HG03095 (cell line): ENCODE data around the gene MCEE.
"Not testable (repeated sequence)": the region's sequence is repeated elsewhere in the genome, so short reads cannot be mapped to it uniquely, and the experiment has no call there.

Source experiments
- ATAC-seq: cut with Tn5 transposase; IDR thresholded peaks from one replicate; pipeline ENCODE4 v1.9.1; 2021; ENCODE audit warnings: moderate library complexity; ENCODE audit not compliant: unreplicated experiment

MCEE gene

GRCh38 chr2:71129114-71129901 lies 721 bp downstream of the MCEE start:
- ATAC-seq = no peak

- no peak for ATAC-seq
These were observed 3.1 kb downstream of the MCEE start for GRCh38 chr2:71126957-71127356.

GRCh38 chr2:71125506-71126294 lies 4.3 kb downstream of the MCEE start:
- no peak for ATAC-seq

GRCh38 chr2:71122387-71123298 lies 7.4 kb downstream of the MCEE start:
- no peak for ATAC-seq

- no peak for ATAC-seq
These were observed 8.6 kb downstream of the MCEE start for GRCh38 chr2:71121479-71121878.

- no peak for ATAC-seq
These were observed 9.8 kb downstream of the MCEE start for GRCh38 chr2:71120195-71120594.

- no peak for ATAC-seq
These were observed 13.0 kb downstream of the MCEE start for GRCh38 chr2:71117063-71117462.

- ATAC-seq = no peak
These were observed 16.2 kb downstream of the MCEE start for GRCh38 chr2:71113843-71114242.

- ATAC-seq = no peak
These were observed 21.9 kb downstream of the MCEE start for GRCh38 chr2:71108091-71108490.

GRCh38 chr2:71106463-71106862 lies 23.6 kb downstream of the MCEE start:
- ATAC-seq = not testable (repeated sequence)

- no peak for ATAC-seq
These were observed 26.2 kb downstream of the MCEE start for GRCh38 chr2:71103809-71104208.

GRCh38 chr2:71102981-71103681 lies 26.9 kb downstream of the MCEE start:
- no peak for ATAC-seq

GRCh38 chr2:71101656-71102055 lies 28.4 kb downstream of the MCEE start:
- ATAC-seq = no peak

GRCh38 chr2:71100195-71100964 lies 29.6 kb downstream of the MCEE start:
- ATAC-seq = no peak

- ATAC-seq = not testable (repeated sequence)
These were observed 37.4 kb downstream of the MCEE start for GRCh38 chr2:71092491-71093260.

GRCh38 chr2:71091808-71092207 lies 38.2 kb downstream of the MCEE start:
- not testable (repeated sequence) for ATAC-seq

- not testable (repeated sequence) for ATAC-seq
These were observed 40.6 kb downstream of the MCEE start for GRCh38 chr2:71089475-71089874.

GRCh38 chr2:71085325-71086003 lies 44.6 kb downstream of the MCEE start:
- ATAC-seq = not testable (repeated sequence)
